Eye (tissue), 1 donor: ENCODE data around the gene AGBL1.

ENCODE experiments used
- DNase-seq: peaks from one replicate; pipeline ENCODE4 v3.0.0-alpha.2; 2015

AGBL1 gene

DNA sequence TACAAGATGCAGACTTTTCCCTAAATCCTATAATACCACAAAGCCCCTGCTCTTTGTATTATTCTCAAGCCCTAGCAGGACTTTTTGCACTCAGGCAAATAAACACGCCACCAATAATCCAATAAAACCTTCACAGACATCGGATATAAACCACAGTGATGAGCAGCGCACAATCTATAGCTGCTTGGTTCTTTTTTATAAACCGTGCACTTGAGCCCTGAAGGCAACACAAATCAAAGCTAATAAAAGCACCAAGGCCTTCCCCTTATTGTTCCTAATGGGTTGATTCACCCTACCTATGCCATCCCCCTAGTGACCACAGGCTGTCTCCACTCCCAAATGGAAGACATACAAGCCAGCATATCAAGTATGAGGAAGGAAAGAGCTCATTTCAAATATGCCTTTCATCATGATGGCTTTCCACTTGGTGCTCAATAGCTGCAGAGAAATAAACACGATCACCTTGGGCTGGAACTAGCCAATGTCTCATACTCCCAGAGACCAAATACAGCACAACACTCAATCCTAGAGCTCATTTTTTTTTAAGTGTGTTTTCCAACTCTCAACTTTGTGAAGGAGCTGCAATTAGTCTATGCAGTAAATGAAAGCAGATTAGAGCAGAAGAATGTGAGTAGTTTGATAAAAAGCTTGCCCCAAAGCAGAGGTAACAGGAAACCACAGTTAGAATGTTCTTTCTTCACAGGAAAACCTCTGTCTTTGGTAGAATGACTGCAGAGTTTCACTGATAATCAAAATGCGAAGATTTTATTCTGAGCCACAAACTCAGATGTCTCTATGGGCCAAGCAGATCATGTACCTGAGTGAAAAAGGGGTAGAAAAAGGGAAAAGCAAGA is 573.9 kb downstream of the AGBL1 start:
- no peak for DNase-seq

DNA sequence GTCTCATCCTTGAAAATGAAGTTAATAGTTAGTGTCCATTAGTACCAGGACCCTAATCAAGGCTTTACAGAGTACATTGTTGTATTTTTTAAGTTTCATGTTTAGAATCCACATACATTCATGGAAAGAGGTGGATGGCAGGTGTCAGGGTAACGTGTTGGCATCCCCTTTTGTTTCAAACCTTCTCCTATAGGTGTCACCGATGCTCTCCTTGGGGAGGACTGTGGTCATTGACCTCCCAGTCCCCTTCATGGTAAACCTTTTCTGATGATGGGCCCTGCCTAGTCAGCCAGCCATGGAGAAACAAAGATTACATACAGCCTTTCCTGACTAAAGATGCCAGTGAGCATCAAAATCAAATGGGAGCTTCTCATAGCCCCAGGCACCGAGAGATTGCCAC is 574.8 kb downstream of the AGBL1 start:
- peak; percentile 45 for DNase-seq

GRCh38 chr15:86657305-86657704 is 577.6 kb downstream of the AGBL1 start:
- no peak for DNase-seq

DNA sequence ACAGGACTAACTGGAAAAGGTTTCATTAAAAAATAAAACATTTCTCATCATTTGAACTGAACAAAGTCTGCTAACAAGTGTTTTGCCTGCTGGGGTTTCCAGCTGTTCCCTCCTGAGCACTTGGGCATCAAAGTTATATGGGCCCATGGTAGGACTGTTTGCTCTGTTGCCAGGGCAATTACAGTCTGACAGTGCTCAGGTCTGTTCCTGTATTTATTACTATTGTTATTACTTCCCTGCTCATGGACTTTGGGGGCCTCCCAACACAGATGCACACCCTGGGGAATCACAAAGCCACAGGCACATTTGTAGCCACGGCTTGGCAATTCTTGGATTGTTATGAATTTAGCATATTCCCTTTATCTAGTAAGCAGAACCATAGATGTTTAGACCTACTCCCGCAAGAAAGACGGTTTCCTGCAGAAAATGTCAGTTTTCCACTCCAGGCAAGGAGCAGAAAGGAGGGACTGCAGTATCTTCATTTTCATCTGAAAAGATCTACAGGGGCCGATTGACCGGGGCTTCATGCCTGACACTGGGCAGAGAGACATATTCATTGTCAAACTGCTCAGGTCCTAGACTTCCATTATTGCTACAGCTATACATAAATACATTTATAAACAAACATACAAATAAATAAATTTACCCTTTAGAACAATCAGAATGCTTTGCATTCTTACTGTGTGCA is 580.2 kb downstream of the AGBL1 start:
- DNase-seq: no peak

- DNase-seq: no peak
These were observed 581.9 kb downstream of the AGBL1 start for GRCh38 chr15:86661580-86661979.

DNA sequence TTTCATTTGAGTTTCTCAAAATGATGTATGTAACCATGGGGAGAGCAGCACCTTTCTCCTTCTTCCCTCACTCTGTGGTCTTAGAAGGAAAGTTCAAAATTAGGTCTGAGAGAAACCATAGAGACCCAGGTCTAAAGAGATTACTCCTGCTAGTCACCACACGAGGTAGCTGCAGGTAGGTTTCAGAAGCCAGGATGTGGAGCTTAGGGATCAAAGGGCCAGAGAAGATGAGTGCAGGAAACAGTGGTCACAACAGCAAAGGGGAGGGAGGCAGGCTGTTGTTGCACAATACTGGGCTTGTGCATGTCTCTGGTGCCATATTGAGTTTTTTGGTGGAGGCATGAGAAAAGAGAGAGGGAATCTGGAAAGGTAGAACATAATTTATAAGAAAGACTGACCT is 583.6 kb downstream of the AGBL1 start:
- DNase-seq: no peak

- DNase-seq: no peak
These were observed 584.3 kb downstream of the AGBL1 start for GRCh38 chr15:86663979-86664378.

DNA sequence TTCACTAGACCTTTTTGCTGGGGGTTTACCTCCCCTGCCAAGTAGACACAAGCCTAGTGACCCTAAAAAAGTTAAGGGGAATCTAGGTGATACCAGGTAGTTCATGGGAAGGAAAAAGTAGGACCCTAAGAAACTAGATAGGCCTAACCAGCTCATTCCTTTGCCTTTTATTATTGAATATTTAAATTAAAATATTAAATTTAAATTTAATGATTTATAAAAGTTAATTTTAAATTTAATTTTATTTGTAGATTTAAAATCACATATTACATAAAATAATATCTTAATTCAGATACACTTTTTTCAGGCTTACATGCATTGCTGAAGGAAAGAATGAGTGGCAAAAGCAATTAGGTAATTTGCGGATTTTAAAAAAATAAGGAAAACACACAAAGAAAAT is 584.9 kb downstream of the AGBL1 start:
- no peak for DNase-seq

GRCh38 chr15:86676002-86676401 is 596.3 kb downstream of the AGBL1 start:
- DNase-seq: no peak

DNA sequence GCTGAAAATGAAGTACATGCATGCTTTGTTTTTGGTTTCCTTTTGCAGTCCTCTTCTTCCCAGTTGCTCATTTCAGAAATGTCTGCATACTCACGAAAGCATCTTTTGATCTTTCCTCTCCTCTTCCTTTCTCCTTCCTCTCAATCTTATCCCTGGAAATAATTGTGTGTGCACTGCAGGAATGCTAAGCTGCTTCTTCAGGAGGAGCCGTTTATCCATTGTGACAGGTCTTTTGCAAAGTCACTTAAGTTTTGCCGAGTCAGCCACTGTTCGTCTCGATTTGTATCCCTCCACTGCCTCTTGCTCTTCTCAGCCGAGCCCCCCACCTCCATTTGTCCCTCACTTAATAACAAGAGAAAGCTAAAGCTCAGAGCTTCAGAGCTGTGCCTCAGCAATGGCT is 597.6 kb downstream of the AGBL1 start:
- DNase-seq: peak; percentile 79

DNA sequence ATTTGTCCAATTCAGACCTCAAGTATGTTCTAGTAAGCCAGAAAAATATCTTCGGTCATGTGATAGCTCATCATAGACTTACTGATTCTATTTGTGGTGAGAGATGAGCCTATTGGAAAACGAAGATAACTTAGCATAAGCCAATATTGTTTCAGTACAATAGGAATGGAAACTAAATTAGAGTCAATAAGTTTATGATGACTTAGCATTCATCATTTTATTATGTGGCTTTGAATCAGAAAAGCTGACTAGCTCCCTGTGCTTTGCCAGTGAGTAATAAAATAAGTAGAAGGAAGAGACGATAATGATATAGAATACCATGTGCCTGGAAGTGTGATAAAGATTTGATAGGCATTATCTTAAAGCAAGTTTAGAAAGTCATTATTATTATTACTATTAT is 605.6 kb downstream of the AGBL1 start:
- DNase-seq: no peak

GRCh38 chr15:86689006-86689405 is 609.3 kb downstream of the AGBL1 start:
- no peak for DNase-seq

- peak; percentile 62 for DNase-seq
These were observed 610.9 kb downstream of the AGBL1 start for GRCh38 chr15:86690566-86690965.

DNA sequence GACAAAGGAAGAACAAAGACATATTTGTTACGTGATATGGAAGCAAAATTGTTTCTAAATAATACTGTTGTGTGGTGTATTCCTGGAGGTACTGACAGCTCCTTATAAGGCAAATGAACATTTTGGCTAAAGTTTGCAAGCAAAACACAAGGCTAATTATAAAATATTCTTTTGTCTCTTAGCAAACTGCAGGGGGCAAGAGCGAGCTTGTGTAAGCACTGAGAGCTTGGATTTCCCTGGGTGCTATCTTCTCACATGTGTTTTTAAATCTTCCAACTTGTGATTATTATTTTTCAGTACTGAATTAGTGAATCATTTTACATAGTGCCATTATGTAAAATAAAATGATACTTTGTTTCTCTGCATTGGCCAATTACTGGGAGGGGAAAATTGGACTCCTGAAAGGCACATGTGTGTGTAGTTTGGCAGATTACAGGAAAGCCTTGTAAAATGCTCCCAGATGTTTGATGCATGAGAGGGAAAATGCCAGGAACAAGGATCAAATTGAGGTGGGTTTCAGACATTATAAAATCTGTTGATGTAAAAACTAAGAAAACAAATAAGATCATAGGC is 611.5 kb downstream of the AGBL1 start:
- DNase-seq: peak; percentile 41

GRCh38 chr15:86700864-86701610 is 621.4 kb downstream of the AGBL1 start:
- no peak for DNase-seq

DNA sequence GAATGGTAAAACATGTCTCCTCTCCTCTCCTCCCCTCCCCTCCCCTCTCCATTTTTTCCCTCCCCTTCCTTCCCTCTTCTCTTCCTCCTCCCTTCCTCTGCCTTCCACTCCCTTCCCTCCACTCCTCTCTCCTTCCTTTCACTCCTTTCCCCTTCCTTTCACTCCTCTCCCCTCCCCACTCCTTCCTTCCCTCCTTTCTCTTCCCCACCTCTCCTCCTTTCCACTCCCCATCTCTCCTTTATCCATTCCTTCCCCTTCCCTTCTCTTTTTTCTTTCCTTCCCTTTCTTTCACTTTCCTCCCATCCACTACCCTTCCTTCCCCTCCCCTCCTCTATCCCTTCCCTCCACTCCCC is 621.9 kb downstream of the AGBL1 start:
- no peak for DNase-seq

- DNase-seq: no peak
These were observed 627.1 kb downstream of the AGBL1 start for GRCh38 chr15:86706813-86707212.

GRCh38 chr15:86711476-86711875 is 631.8 kb downstream of the AGBL1 start:
- DNase-seq: no peak

- DNase-seq: no peak
These were observed 634.6 kb downstream of the AGBL1 start for GRCh38 chr15:86714241-86714640.

DNA sequence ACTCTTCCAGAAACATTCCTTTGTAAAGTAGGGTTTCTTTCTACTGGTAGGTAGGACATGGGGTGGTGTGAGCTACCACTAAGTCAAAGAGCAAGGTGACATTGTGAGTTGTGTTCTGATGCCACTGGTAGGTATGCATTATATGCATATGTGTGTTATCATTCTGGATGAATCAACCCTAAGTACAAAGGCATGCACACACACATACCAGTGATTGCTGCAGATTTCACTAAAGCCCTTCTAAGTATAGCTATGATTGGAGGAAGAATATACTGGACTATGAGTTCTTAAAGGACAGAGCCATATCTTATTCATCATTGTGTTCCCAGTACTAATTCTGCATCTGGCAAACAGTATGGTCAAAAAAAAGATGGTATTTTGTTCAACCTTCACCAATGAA is 646.0 kb downstream of the AGBL1 start:
- DNase-seq: no peak

DNA sequence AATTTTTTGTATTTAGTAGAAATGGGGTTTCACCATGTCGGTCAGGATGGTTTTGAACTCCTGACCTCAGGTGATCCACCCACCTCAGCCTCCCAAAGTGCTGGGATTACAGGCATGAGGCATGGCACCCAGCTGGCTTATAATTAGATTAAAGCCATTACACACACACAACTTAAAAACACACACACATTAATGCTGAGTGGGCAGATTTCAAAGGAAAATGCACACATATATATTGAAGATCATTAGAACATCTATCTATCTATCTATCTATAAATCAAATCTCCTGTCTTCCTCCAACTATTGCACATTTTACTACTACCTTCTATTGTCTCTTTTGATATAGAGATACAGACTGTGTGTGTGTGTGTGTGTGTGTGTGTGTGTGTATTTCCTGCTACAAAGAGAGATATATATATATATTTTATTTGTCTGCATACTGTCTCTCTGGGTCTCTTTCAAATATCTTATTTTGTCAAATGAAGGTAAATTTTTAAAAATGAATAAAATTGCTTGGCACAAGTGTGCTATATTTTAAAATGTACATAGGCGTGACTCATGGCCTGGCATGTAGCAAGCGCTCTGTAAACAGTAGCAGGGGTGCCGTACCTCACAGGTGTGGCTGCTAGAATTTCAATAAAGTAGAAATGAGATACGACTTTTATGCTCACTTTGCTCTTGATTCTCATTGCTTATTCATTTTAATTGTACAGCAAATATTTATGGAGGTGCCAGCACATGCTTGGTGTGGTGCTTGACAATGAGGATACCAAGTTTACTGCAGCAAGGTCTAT is 655.8 kb downstream of the AGBL1 start:
- no peak for DNase-seq

GRCh38 chr15:86741917-86742316 is 662.2 kb downstream of the AGBL1 start:
- no peak for DNase-seq
